ENCODE data around the gene TUBA8.
"Not testable (repeated sequence)": the region's sequence is repeated elsewhere in the genome, so short reads cannot be mapped to it uniquely, and the experiment has no call there.

Gene TUBA8

DNA sequence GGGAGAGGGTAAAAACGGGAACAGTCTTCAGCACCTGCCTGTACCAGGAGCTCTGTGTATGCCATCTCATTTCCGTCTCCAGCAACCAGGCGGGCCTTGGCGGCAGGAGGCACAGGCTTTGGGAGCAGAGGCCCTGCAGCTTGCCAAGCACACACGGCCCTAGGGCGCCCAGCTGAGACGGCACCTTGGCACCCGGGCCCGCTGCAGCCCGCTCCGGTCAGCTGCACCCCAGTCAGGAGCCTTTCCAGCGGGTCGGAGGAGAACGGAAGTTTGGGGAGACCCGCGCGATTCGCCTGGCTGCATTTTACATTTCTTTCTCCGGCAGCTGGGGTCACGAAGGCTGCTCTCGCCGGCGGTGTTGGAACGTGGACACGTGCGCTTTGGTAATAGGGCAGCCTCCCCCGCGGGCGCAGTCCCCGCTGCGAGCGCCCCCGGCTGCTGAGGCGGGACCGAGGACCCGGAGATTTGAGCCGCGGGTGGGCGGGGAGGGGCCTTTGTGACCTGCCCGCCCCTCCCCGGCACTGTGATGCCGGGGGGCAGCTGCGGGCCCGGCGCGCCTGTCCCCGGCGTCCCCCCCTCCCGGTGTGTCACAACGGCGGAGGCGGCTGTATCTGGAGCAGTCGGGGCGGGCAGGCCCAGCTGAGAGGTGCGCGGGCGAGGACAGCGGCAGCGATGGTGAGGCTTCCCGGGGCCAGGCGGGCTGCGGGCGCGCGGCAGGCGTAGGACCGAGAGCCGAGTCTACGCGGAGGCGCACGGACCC lies at the start of gene TUBA8:
TSS of gene TUBA8 (plus strand) at position 616 of the 760 bp plus-strand sequence. CDS start at position 673, 57 bp downstream.
- DNase-seq (ENCODE audit: low spot score): no peak

DNA sequence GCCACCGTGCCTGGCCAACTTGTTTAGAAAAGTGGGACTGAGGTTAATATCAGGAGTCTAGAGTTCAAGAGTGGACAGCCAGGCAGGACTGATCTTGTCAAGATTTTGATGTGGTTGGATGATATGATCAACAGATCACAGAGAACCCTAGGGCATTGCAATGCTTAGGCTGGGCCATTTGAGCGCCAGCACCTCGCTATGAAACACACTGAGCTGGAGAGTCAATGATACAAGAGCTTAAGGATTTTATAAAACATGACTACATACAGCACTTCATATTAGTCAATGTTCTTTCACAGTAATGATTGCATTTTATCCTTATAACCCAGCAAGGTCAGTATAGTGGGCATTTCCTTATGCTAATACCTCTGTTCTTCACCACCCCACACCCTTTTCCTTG lies 48.2 kb upstream of the TUBA8 start:
- no peak for DNase-seq (ENCODE audit: low spot score)

DNA sequence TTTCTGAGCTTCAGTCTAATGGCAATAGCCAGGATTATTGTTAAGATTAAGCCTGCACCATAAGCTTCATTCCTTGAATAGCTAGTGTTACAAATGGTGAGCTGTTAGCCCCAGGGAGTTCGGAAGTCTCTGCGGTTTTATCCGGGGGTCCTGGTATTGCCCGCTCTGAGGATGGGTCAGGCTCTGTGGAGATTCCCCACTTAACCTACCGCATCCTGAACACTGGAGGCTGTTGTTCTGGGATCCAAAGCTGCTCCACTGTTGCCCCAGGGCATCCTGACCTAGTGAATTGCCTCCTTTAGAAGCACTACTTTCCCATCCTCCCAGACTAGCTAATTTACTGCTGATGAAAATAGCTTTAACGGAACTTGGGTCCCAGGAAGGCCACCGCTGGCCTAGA lies 47.3 kb upstream of the TUBA8 start:
- DNase-seq (ENCODE audit: low spot score): no peak

DNA sequence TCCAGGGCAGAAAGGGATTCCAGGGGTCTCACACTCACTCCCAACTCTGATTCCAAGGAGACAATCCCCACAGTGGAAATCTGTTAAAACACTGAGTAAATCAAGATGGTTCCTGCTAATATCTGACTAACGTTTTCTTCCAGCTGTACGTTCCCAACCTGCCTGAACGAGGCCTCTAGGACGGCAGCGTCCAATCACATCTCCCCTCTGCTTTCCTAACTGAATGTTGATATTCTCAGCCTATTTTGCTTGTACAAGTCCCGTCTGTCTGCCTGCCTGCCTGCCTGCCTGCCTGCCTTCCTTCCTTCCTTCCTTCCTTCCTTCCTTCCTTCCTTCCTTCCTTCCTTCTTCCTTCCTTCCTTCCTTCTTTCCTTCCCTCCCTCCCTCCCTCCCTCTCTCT lies 46.9 kb upstream of the TUBA8 start:
- not testable (repeated sequence) for DNase-seq (ENCODE audit: low spot score)

DNA sequence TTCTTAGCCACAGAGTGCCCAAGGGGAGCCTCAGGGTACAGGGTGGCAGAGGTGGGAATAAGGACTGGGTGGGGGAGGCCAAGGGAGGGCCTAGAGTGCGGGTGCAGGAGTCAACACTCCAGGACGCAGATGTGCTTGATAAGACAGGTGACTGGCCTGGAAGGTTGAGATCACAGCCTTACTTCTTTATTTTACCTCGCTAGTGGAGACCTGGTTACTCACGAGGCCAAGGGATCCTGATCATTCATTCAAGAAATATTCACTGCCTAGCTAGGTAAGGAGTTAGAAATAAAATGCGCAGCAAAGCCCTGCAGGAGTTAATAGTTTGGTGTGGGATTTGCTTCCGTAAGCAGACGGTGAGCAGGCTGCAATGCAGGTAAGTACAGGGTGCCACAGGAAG lies 46.0 kb upstream of the TUBA8 start:
- no peak for DNase-seq (ENCODE audit: low spot score)

DNA sequence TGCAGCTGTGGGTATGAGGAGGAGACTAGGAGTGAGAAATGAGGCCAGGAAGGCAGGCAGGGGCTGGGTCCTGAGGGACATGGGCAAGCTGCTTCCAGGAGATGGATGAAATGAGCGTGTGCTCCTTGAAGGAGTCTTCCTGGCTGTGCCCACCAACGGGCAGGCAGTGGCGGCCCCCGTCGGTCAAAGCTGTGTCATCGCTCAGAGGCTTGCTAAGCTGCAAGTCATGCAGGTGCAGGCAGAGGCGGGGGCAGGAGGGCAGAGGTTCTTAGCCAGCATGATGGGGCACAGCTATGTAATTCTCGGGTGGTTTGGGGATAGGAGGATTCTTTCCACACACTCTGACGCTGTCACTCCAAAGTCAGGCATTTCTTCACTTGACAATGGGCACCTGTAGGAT lies 45.4 kb upstream of the TUBA8 start:
- DNase-seq (ENCODE audit: low spot score): no peak

DNA sequence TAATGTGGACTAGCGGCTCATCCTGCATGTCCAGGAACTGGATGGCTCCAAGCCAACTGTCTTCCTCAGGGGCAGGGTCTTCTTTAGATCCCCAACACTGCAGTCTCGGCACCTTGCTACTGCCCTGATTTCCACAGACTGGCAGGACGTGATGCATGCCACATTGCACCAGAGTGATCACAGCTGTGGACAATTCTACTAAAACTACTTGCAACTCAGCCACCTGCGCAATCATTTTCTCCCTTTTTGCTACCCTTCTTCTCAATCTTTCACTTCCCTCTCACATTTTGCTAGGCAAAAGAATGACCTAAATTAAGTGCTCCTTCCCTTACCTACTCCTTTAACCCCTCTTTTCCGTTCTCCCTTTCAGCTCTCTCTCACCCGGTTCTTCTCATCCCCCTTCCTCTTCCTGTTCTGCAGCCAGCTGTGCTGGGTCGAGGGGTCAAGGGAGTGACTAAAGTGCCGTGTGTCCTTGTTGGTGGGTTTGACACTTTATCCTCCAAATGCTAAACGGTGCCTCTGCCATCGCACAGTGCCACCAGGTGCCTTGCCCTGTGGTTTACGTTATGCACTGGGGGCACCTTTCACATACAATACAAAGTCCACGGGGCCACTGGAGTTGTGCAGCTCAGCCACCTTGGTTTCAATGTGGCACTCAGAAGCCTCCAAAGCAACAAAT lies 44.3 kb upstream of the TUBA8 start:
- DNase-seq (ENCODE audit: low spot score): no peak

DNA sequence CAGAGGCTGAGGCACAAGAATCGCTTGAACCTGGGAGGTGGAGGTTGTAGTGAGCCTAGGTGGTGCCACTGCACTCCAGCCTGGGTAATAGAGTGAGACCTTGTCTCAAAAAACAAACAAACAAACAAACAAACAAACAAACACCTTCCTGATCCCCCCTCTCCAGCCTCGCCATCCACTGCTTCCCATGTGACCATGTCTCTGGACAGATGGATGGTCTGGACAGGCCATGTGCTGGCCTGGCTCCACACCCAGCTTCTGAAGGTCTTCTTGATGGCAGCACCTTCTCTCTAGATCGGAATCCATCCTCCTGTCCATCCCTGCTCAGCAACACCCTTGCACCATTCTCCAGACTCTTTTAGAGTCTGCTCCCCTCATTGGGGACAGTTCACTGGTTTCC lies 43.5 kb upstream of the TUBA8 start:
- DNase-seq (ENCODE audit: low spot score): no peak

DNA sequence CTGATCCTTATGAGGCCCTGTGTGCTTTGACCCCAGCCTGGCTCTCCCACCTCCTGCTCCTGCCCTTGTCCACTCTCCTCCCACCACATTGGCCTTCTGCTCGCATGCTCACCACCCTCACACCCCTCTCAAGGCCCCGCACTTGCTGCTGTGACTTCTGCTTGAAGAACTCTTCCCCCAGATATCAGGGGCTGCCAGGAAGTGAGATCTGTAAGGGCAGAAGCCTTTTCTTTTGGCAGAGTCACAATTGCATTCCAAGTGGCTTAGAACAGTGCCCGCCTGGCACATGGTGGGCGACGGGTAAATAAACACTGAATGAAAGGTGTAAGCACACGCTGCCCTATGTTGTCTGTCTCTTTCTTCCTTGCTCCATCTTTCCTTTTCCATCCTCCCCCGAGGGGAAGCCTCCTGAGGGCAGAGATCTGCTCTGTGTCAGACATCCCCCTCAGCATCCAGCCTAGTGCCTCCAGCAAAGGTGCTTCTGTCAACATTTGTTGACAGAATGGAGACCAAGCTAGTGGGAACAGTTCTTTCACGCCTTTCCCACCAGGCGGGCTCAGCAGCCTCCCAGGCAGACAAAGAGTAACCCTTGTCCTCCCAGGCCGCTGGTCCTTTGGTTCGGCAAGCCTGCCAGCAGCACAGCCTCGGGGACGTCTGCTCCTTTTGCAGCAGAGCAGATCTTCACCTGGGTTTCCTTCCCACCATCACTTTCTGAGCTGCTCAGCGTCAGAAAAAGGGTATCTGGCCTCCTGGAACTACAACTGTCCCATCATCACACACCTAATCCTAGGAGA lies 42.9 kb upstream of the TUBA8 start:
- DNase-seq (ENCODE audit: low spot score): no peak

DNA sequence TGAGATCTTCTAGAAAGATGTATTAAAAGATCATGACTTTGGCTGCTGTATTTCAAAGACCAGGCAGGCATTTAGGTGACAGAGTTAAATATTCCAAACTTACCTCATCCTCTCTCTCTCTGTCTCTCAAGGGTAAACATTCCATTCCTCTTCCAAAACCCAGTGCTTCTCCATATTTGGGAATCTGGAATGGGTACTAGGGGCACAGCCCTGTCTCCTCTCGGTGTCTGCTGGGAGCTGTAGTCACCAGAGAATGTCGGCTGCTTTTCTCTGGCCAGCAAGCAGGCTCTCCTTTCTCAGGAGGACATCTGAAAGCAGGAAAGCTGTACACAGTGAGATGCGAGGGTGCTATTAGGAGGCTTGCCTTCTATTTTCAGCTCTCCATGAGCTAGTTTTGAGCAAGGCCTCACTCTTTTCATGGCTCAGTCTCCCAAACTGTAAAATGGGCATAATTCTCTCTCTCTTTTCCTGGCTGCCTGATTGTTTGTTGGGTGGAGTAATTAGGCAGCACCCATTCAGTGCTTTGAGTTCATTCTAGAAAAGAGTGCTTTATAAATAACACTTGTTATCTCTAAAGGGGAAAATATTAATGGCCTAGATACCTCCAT lies 42.1 kb upstream of the TUBA8 start:
- no peak for DNase-seq (ENCODE audit: low spot score)

DNA sequence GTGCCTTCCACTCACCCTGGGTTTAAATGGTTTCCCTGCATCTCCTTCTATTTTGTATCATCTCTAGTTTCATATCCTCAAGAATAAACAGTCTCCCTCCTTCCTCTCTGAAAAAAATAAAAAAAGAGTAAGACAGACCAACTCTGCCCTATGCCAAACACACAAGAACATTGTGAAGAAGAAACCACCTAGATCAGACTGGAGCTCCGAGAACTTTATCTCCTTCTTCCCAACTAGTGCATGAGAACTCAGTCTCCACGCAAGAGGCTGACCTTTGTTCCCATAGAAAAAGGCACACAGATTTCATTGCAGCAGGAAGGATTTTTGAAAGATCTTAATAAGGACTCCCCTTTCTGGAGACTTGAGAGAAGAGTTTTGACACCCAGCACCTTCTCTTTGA lies 41.6 kb upstream of the TUBA8 start:
- no peak for DNase-seq (ENCODE audit: low spot score)

DNA sequence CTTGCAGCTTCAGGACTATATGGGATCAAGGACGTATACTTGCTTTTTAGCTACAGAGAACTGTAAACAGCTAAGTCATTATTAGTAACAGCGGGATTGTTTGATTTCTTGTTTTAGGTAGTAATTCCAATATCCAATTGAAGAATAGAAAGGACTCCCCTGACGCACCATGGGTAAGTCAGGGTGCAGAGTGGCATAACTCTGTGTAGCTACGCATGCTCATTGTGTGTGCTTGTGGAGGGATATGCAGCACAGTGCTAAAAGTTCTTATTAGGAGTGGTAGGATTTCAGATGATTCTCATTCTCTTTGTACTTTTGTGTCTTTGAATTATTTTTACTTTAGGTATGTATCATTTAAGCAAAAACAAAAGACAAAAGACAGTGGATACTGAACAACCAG lies 40.6 kb upstream of the TUBA8 start:
- DNase-seq (ENCODE audit: low spot score): no peak

DNA sequence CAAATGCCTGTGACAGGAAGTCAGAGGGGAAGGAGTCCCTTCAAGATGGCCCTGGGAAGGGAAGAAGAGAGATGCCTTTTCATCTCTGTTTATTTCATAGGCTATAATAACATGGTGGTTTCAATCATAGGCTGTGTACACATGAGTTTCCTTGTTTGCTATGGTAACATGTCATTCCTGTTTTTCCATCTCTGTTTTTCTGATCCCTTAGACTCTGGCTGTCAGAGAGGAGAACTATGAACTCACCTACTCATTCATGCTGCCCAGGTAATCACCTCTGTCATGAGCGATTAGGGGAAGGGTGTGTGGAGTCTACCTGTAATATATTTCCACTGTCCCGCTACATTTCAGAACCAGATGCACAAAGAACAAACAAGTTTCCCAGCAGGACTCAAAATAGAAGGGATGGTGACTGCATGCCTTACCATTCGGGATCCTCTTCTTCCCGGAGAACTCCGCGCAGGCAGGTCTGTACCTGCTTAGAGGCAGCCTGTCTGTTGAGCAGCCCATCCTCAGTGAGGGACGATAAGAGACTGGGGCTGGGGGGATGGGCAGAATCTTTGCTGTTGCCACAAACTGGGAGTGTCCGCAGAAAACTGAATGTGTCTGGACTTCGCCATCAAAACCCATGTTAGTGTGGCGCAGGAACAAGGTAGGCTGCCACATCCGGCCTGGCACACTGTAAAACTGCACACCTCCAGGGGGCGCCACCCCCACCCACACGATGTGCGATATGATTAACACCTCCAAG lies 39.9 kb upstream of the TUBA8 start:
- DNase-seq (ENCODE audit: low spot score): no peak

DNA sequence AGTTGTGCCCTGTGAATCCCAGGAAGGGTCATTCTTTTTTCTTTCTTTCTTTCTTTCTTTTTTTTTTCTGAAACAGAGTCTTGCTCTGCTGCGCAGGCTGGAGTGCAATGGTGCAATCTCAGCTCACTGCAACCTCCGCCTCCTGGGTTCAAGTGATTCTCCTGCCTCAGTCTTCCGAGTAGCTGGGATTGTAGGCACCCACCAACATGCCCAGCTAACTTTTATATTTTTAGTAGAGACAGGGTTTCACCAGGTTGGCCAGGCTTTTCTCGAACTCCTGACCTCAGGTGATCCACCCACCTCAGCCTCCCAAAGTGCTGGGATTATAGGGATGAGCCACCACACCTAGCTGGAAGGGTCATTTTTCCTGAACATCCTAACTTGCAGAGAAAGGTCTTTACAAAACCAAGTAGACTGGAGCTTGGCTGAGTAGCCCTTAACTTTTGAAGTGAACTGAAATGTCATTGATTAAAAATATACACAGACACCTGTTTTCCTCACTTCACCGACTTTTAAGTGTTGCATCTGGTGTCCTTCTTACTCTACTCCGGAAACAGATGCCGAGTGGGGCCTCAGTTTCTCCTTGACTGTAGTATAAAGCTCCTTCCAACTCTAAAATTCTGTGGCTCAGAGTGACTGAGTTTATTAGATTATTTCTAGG lies 39.2 kb upstream of the TUBA8 start:
- DNase-seq (ENCODE audit: low spot score): not testable (repeated sequence)

DNA sequence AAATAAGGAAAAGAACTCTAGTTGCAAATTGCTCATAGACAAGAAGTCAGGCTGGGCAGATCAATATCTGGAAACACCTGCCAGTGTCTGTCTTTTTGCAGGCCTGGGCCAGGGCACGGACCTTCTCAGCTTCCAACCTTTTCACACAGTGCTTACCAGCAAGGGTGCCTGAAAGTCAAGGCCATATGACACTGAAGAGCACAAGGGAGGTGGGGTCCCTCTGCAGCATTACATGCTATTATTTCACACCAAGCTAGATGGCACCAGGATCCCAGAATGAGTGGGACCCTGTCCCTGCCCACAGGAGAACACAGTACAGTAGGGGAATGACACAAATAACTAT lies 38.7 kb upstream of the TUBA8 start:
- no peak for DNase-seq (ENCODE audit: low spot score)

DNA sequence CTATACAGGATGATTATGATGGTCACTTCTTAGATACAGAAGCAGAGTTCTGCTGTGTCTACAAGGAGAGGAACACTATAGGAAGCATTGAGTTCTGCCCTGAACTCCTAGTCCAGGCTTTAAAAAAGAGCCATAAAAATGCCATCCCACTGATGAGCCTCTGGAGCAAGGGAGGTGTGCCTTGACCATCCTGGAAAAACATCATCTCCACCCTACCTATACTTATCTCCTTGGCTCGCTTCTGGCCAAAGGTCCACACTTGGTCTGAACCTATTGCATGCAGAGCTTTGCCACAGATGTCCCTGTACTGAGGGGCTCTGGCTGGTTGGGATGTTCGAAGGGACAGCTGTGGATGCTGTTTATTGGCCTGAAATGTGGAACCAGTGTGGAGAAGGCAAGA lies 37.1 kb upstream of the TUBA8 start:
- no peak for DNase-seq (ENCODE audit: low spot score)

DNA sequence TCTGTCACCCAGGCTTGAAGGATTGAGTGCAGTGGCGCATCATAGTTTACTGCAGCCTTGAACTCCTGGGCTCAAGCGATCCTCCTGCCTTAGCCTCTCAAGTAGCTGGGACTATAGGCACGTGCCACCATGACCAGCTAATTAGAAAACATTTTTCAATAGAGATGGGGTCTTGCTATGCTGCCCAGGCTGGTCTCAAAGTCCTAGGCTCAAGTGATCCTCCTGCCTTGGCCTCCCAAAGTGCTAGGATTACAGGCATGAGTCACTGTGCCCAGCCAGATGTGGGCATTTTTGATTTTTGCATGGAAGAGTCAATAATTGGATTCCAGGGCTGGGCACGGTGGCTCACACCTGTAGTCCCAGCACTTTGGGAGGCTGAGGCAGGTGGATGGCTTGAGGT lies 36.7 kb upstream of the TUBA8 start:
- DNase-seq (ENCODE audit: low spot score): not testable (repeated sequence)

DNA sequence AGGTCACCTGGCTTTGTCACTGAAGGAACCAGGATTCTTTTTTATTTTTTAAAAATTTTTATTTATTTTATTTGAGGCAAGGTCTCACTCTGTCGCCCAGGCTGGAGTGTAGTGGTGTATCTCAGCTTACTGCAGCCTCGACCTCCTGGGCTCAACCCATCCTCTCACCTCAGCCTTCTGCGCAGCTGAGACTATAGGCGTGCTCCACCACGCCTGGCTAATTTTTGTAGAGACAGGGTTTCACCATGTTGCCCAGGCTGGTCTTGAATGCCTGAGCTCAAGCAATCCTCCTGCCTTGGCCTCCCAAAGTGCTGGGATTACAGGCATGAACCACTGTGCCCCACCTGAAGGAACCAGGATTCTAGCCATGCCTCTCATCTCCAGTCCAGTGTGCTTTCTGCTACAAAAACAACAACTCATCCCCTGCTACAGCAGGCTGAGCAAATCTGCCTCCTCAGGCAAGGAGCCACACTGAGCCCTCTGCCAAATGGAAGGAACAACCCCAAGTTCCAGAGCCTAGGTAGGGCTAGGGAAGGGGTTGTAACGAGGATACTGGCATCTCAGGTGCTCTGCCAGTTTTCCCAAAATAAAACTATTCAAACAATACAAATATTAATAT lies 35.4 kb upstream of the TUBA8 start:
- DNase-seq (ENCODE audit: low spot score): no peak

DNA sequence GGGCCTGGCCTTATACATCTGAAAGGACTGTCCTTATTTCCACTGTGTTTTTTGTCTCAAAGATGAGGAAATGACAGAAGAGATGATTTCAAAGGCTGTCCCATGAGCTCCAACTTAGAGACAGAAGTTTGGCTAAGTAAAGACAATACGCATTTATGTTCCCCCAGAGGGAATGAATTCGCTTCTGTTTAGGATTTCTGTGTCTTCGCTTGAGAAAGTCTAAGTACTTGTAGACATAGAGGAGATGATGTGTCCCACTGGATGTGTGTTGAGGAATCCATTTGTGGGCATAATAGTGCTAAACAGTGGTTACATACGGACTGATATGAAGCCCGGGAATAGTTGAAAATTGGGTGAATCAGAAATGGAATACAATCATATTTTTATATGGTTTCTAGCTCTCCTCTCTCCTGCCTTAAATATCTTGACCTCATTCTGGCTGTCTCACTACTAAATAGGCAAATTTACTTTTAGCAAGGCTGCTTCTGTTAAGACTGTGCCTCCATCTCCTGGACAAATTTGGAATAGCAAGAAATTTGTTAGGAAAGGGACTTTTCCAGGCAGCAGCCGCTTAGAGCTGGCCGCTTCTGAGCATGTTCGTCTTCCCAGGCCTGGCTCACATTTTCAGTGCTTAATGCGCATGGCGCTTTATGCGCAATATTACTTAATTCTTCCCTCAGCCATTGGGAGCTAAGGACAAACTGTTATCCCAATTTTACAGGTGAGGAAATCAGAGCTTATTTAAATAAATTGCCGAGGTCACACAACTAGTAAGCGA lies 34.7 kb upstream of the TUBA8 start:
- DNase-seq (ENCODE audit: low spot score): peak; percentile 94

DNA sequence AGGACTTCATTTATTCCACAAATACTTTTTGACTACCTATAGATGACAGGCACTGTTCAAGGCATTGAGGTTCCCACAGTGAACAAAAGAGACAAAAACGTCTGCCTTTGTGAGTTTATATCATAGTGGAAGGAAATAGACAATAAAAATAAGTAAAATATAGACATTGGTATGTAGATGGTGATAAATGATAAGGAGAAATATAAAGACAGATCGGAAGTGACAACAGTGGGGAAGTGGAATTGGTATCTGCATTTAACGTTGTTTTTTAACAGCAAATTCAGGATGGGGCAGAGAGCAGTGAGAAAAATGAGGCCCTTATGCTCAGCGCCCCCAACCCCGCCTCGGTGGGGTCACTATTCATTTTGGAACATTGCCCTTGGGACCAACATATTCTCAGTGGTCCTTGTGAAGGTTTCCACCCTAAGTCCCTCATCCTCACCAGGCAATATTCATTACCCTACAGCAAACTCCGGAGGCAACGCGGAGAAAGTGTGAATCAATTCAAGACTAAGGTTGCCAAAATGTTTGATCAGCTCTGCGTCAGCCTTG lies 33.4 kb upstream of the TUBA8 start:
- DNase-seq (ENCODE audit: low spot score): no peak

Measured in globus pallidus (tissue), 1 donor.